Endodermal cell (in vitro differentiated cells): ENCODE results near the gene PNPLA7. TPM values are rescaled to one million over a fixed set of nuclear protein-coding genes. Genes with fewer than 3 reads are reported as not detected.

Experiments used
- DNase-seq: peaks from one replicate; pipeline ENCODE4 v3.0.0-alpha.2; 2017
- H3K27ac ChIP-seq: 2 replicates; pipeline ENCODE4 v1.5.1; 2013; ENCODE audit warnings: mild to moderate bottlenecking, low read depth, low read length, moderate library complexity
- H3K27me3 ChIP-seq: 2 replicates; pipeline ENCODE4 v1.6.1; 2013; ENCODE audit warnings: mild to moderate bottlenecking, low read length, moderate library complexity; ENCODE audit not compliant: insufficient read depth, control insufficient read depth, poor library complexity, severe bottlenecking
- H3K36me3 ChIP-seq: 2 replicates; pipeline ENCODE4 v1.7.0; 2013; ENCODE audit warnings: mild to moderate bottlenecking, low read length, moderate library complexity; ENCODE audit not compliant: control insufficient read depth, insufficient read depth
- H3K4me1 ChIP-seq: one replicate; pipeline ENCODE4 v1.7.0; 2013; ENCODE audit warnings: low read length; ENCODE audit not compliant: control insufficient read depth, insufficient read depth
- H3K4me3 ChIP-seq: 2 replicates; pipeline ENCODE4 v1.5.1; 2013; ENCODE audit warnings: mild to moderate bottlenecking, low read length, moderate library complexity
- H3K9ac ChIP-seq: 2 replicates; pipeline ENCODE4 v1.6.1; 2013; ENCODE audit warnings: mild to moderate bottlenecking, low read length, moderate library complexity; ENCODE audit not compliant: poor library complexity, severe bottlenecking; ENCODE audit errors: extremely low read depth
- H3K9me3 ChIP-seq: 2 replicates; pipeline ENCODE4 v1.6.1; 2013; ENCODE audit warnings: mild to moderate bottlenecking, low read length, moderate library complexity; ENCODE audit not compliant: control insufficient read depth
- H3K27ac Mint-ChIP-seq: 2 replicates; pipeline ENCODE4 v1.8.0; 2020; ENCODE audit warnings: mixed read lengths
- H3K27me3 Mint-ChIP-seq: 2 replicates; pipeline ENCODE4 v1.8.0; 2021; ENCODE audit warnings: mild to moderate bottlenecking, mixed read lengths; ENCODE audit not compliant: insufficient read depth
- H3K36me3 Mint-ChIP-seq: 2 replicates; pipeline ENCODE4 v1.8.0; 2020; ENCODE audit warnings: low read depth, mixed read lengths
- H3K4me1 Mint-ChIP-seq: 2 replicates; pipeline ENCODE4 v1.8.0; 2020; ENCODE audit warnings: mixed read lengths
- H3K4me3 Mint-ChIP-seq: 2 replicates; pipeline ENCODE4 v1.8.0; 2020; ENCODE audit warnings: mild to moderate bottlenecking, moderate library complexity, mixed read lengths
- H3K9me3 Mint-ChIP-seq: 2 replicates; pipeline ENCODE4 v1.8.0; 2020; ENCODE audit warnings: mild to moderate bottlenecking, mixed read lengths
- CTCF ChIP-seq: fragments of 200-600 bp; sonication (generic); conservative IDR thresholded peaks from 2 replicates; pipeline ENCODE4 v1.5.0; 2021; ENCODE audit warnings: antibody characterized with exemption, mild to moderate bottlenecking
- WGBS, 2 experiments: methylation state at CpG; one replicate each; pipeline versions ENCODE4 v1.1.5 to v1.1.7; 2013; ENCODE audit warnings: missing lambda C conversion rate in 2 of 2, mixed read lengths in 1 of 2; ENCODE audit not compliant: insufficient coverage in 1 of 2, insufficient read length in 1 of 2; 5-methylcytosine and 5-hydroxymethylcytosine counted together
- total RNA-seq, 2 donors: library from RNA; stranded (reverse); fragmentation: NEBNext Ultra II Directional in 1 of 2; extraction: Animal tissue kit (Norgen Biotek cat#: 25700) in 1 of 2; gene quantifications; 2 replicates in 1 of 2; 3 replicates in 1 of 2; pipeline ENCODE4 v1.2.1, GENCODE V29; 2021

PNPLA7 gene
- total RNA-seq, 2 donors from 2014 or later = 2.0 to 2.4 TPM

GRCh38 chr9:137500666-137501397 lies 49.4 kb downstream of the PNPLA7 start:
- H3K27me3 Mint-ChIP-seq = peaks cover 3% of the 10 kb centered on the region
- H3K4me1 Mint-ChIP-seq = no peaks in the 10 kb centered on the region
- peaks cover 16% of the 10 kb centered on the region for H3K9me3 Mint-ChIP-seq
- no peaks in the 10 kb centered on the region for H3K36me3 ChIP-seq
- H3K27ac ChIP-seq = no peak overlapping the region
- no peak for TF ChIP-seq CTCF
- H3K4me1 ChIP-seq = no peaks in the 10 kb centered on the region
- H3K27me3 ChIP-seq = no peaks in the 10 kb centered on the region
- no peak overlapping the region for H3K4me3 Mint-ChIP-seq
- H3K4me3 ChIP-seq = no peak overlapping the region
- 94 to 95% methylated on average over 42 to 45 of the region's 45 CpGs for WGBS, 2 experiments
- peak; percentile 38 for DNase-seq
- no peaks in the 10 kb centered on the region for H3K9me3 ChIP-seq
- H3K9ac ChIP-seq = no peak overlapping the region
- H3K36me3 Mint-ChIP-seq = no peaks in the 10 kb centered on the region
- H3K27ac Mint-ChIP-seq = no peak overlapping the region

GRCh38 chr9:137499858-137500661 lies 50.1 kb downstream of the PNPLA7 start:
- DNase-seq = peak; percentile 42
- peaks cover 3% of the 10 kb centered on the region for H3K27me3 Mint-ChIP-seq
- Histone ChIP-seq H3K4me3 (no peak overlapping the region), H3K4me1 (no peaks in the 10 kb centered on the region), H3K27me3 (no peaks in the 10 kb centered on the region), H3K27ac (peak overlapping the region; percentile 11), H3K9me3 (no peaks in the 10 kb centered on the region), H3K9ac (no peak overlapping the region), H3K36me3 (no peaks in the 10 kb centered on the region)
- H3K36me3 Mint-ChIP-seq = no peaks in the 10 kb centered on the region
- no peak for TF ChIP-seq CTCF
- no peak overlapping the region for H3K27ac Mint-ChIP-seq
- no peaks in the 10 kb centered on the region for H3K4me1 Mint-ChIP-seq
- H3K4me3 Mint-ChIP-seq = no peak overlapping the region
- H3K9me3 Mint-ChIP-seq = peaks cover 16% of the 10 kb centered on the region
- WGBS, 2 experiments = 92 to 93% methylated on average over 25 to 36 of the region's 36 CpGs

GRCh38 chr9:137499416-137499815 lies 50.8 kb downstream of the PNPLA7 start:
- H3K4me1 Mint-ChIP-seq = no peaks in the 10 kb centered on the region
- peaks cover 16% of the 10 kb centered on the region for H3K9me3 Mint-ChIP-seq
- no peak overlapping the region for H3K9ac ChIP-seq
- 90 to 95% methylated on average over 15 to 16 of the region's 16 CpGs for WGBS, 2 experiments
- H3K27me3 Mint-ChIP-seq = peaks cover 3% of the 10 kb centered on the region
- peak overlapping the region; percentile 11 for H3K27ac ChIP-seq
- H3K36me3 Mint-ChIP-seq = no peaks in the 10 kb centered on the region
- no peaks in the 10 kb centered on the region for H3K4me1 ChIP-seq
- TF ChIP-seq CTCF = no peak
- no peaks in the 10 kb centered on the region for H3K36me3 ChIP-seq
- H3K4me3 Mint-ChIP-seq = no peak overlapping the region
- no peak for DNase-seq
- no peaks in the 10 kb centered on the region for H3K9me3 ChIP-seq
- H3K27me3 ChIP-seq = no peaks in the 10 kb centered on the region
- no peak overlapping the region for H3K4me3 ChIP-seq
- no peak overlapping the region for H3K27ac Mint-ChIP-seq
